GM13976 (cell line): ENCODE measurements around the gene STXBP2.

Experiments
- DNase-seq: peaks from one replicate; pipeline ENCODE4 v3.0.0; 2012; ENCODE audit warnings: low spot score
- CTCF ChIP-seq: IDR thresholded peaks from 2 replicates; pipeline ENCODE4 v1.5.1; 2012; ENCODE audit warnings: borderline replicate concordance, mild to moderate bottlenecking; ENCODE audit not compliant: insufficient read depth; ENCODE audit errors: extremely low read depth, missing control alignments, control extremely low read depth
- in situ Hi-C: fragments of 300-500 bp; cut with MboI; formaldehyde crosslinking; loops from one replicate; pipeline ENCODE4 v1.12.0; 2022; ENCODE audit warnings: low sequenced_read_pairs, mixed read lengths, inconsistent platforms; ENCODE audit not compliant: unreplicated experiment

Gene STXBP2

GRCh38 chr19:7652061-7652641 is 15.2 kb downstream of the STXBP2 start:
- TF ChIP-seq CTCF, result peak; percentile 95
- DNase-seq, result peak; percentile 93
- in situ Hi-C loops, result loop anchor here (25.0 kb wide), 1 partner anchor 290 kb away; no protein-coding TSS in a partner anchor

- in situ Hi-C loops, result loop anchor here (25.0 kb wide), 1 partner anchor 292 kb away; no protein-coding TSS in a partner anchor
- TF ChIP-seq CTCF, result no peak
- no peak for DNase-seq
Observed at GRCh38 chr19:7654401-7654800, 17.5 kb downstream of the STXBP2 start.

GRCh38 chr19:7655581-7655980 is 18.7 kb downstream of the STXBP2 start:
- no peak for DNase-seq
- no peak for TF ChIP-seq CTCF
- in situ Hi-C loops, result loop anchor here (25.0 kb wide), 1 partner anchor 293 kb away; no protein-coding TSS in a partner anchor

GRCh38 chr19:7657131-7657751 is 20.3 kb downstream of the STXBP2 start:
- no peak for TF ChIP-seq CTCF
- no peak for DNase-seq
- in situ Hi-C loops, result loop anchor here (25.0 kb wide), 1 partner anchor 295 kb away; no protein-coding TSS in a partner anchor

GRCh38 chr19:7658219-7658686 is 21.3 kb downstream of the STXBP2 start:
- DNase-seq, result peak; percentile 95
- in situ Hi-C loops, result loop anchor here (25.0 kb wide), 1 partner anchor 296 kb away; no protein-coding TSS in a partner anchor
- no peak for TF ChIP-seq CTCF

GRCh38 chr19:7661744-7662538 is 25.0 kb downstream of the STXBP2 start:
- in situ Hi-C loops, result loop anchor here (25.0 kb wide), 1 partner anchor 300 kb away; no protein-coding TSS in a partner anchor
- no peak for DNase-seq

More at GRCh38 chr19:7661744-7662538, 25.0 kb downstream of the STXBP2 start:
- TF ChIP-seq CTCF, result no peak
